GM23338 (cell line): Measurements from ENCODE around the gene CACNA1D. TPM values are rescaled to one million over a fixed set of nuclear protein-coding genes. Genes with fewer than 3 reads are reported as not detected.

Experiments used
- ATAC-seq: fragments of 200-7000 bp; cut with Tn5 transposase; 3 replicates; pipeline ENCODE4 v1.9.1; 2020
- DNase-seq: peaks from one replicate; pipeline ENCODE4 v3.0.0-alpha.2; 2015; ENCODE audit warnings: low spot score
- H2AFZ ChIP-seq: fragments of 200-600 bp; sonication (generic); 2 replicates; pipeline ENCODE4 v1.8.0; 2016; ENCODE audit warnings: antibody characterized with exemption, mild to moderate bottlenecking, moderate library complexity
- H3F3A ChIP-seq: fragments of 200-600 bp; sonication (generic); replicated peaks from 2 replicates; pipeline ENCODE4 v1.8.0; 2017; ENCODE audit warnings: antibody characterized with exemption, mixed run types, low read depth
- H3K27ac ChIP-seq: fragments of 200-600 bp; sonication (generic); 2 replicates; pipeline ENCODE4 v1.6.1; 2016; ENCODE audit warnings: low read depth
- H3K27me3 ChIP-seq: fragments of 200-600 bp; sonication (generic); 2 replicates; pipeline ENCODE4 v1.8.0; 2016; ENCODE audit warnings: mild to moderate bottlenecking, mixed run types, moderate library complexity; ENCODE audit not compliant: insufficient read depth
- H3K36me3 ChIP-seq: fragments of 200-600 bp; sonication (generic); 2 replicates; pipeline ENCODE4 v1.8.0; 2016; ENCODE audit warnings: mild to moderate bottlenecking; ENCODE audit not compliant: insufficient read depth
- H3K4me1 ChIP-seq: fragments of 200-600 bp; sonication (generic); 2 replicates; pipeline ENCODE4 v1.8.0; 2016; ENCODE audit warnings: mild to moderate bottlenecking, moderate library complexity; ENCODE audit not compliant: insufficient read depth
- H3K4me2 ChIP-seq: fragments of 200-600 bp; sonication (generic); 2 replicates; pipeline ENCODE4 v1.7.1; 2017; ENCODE audit warnings: mixed run types
- H3K4me3 ChIP-seq: fragments of 200-600 bp; sonication (generic); 2 replicates; pipeline ENCODE4 v1.6.1; 2016; ENCODE audit warnings: mixed run types
- H3K79me2 ChIP-seq: fragments of 200-600 bp; sonication (generic); replicated peaks from 2 replicates; pipeline ENCODE4 v1.8.0; 2017; ENCODE audit warnings: mild to moderate bottlenecking; ENCODE audit not compliant: insufficient read depth
- H3K9me2 ChIP-seq: fragments of 200-600 bp; sonication (generic); 2 replicates; pipeline ENCODE4 v1.8.0; 2017; ENCODE audit not compliant: insufficient read depth
- H4K20me1 ChIP-seq: fragments of 200-600 bp; sonication (generic); replicated peaks from 2 replicates; pipeline ENCODE4 v1.8.0; 2017; ENCODE audit warnings: mild to moderate bottlenecking; ENCODE audit not compliant: insufficient read depth
- H3K27ac Mint-ChIP-seq: 2 replicates; pipeline ENCODE4 v1.8.0; 2020; ENCODE audit warnings: inconsistent platforms, mild to moderate bottlenecking, moderate library complexity, mixed read lengths
- H3K27me3 Mint-ChIP-seq: 3 replicates; pipeline ENCODE4 v1.8.0; 2022; ENCODE audit warnings: low read depth, mild to moderate bottlenecking, moderate library complexity, mixed read lengths, inconsistent platforms; ENCODE audit not compliant: insufficient read depth, poor library complexity
- H3K36me3 Mint-ChIP-seq: 3 replicates; pipeline ENCODE4 v1.8.0; 2021; ENCODE audit warnings: low read depth, mild to moderate bottlenecking, inconsistent platforms, moderate library complexity, mixed read lengths
- H3K4me1 Mint-ChIP-seq: 3 replicates; pipeline ENCODE4 v1.8.0; 2020; ENCODE audit warnings: mild to moderate bottlenecking, inconsistent platforms, mixed read lengths
- H3K4me3 Mint-ChIP-seq: 3 replicates; pipeline ENCODE4 v1.8.0; 2021; ENCODE audit warnings: moderate library complexity, mild to moderate bottlenecking, inconsistent platforms, mixed read lengths
- H3K9me3 Mint-ChIP-seq: 3 replicates; pipeline ENCODE4 v1.8.0; 2020; ENCODE audit warnings: moderate library complexity, mild to moderate bottlenecking, inconsistent platforms, mixed read lengths
- POLR2AphosphoS5 ChIP-seq: IDR thresholded peaks from 2 replicates; pipeline ENCODE4 v1.6.1; 2016; ENCODE audit warnings: antibody characterized with exemption, low read depth
- ZNF331 ChIP-seq: fragments of 250-450 bp; sonication (Bioruptor Pico); IDR thresholded peaks from 2 replicates; pipeline ENCODE4 v1.5.0; 2020; ENCODE audit warnings: low read depth, mild to moderate bottlenecking, moderate library complexity
- polyA plus RNA-seq: library from polyadenylated mRNA; unstranded; fragments of >200 nt; fragmentation: Nextera tagmentation; extraction: Ambion mirVana; gene quantifications from 2 replicates; pipeline ENCODE4 v1.2.1, GENCODE V29; 2016
- total RNA-seq: library from RNA; depleted of rRNA; stranded (reverse); fragments of >200 nt; shearing (Covaris generic); gene quantifications from 2 replicates; pipeline ENCODE4 v1.2.3, GENCODE V29; 2014
- TF ChIP-seq, protein P1 (sequence below), 2 experiments: fragments of 200-600 bp in 1 of 2; sonication (generic) in 1 of 2; conservative IDR thresholded peaks; 2 replicates each; pipeline versions ENCODE4 v1.5.1 to v1.6.1; 2016 to 2017; ENCODE audit warnings: antibody characterized with exemption in 2 of 2, low read depth in 2 of 2, mild to moderate bottlenecking in 2 of 2, moderate library complexity in 1 of 2
- TF ChIP-seq, protein P2 (sequence below): IDR thresholded peaks from 2 replicates; pipeline ENCODE4 v1.6.1; 2016; ENCODE audit warnings: antibody characterized with exemption
- TF ChIP-seq, protein P3 (sequence below): fragments of 250-450 bp; sonication (Bioruptor Pico); IDR thresholded peaks from 2 replicates; pipeline ENCODE4 v1.5.0; 2020; ENCODE audit warnings: mild to moderate bottlenecking, moderate library complexity

The CACNA1D gene
- total and polyA plus RNA-seq, 2 experiments from 2014 or later, result 1.7 to 1.8 TPM

DNA sequence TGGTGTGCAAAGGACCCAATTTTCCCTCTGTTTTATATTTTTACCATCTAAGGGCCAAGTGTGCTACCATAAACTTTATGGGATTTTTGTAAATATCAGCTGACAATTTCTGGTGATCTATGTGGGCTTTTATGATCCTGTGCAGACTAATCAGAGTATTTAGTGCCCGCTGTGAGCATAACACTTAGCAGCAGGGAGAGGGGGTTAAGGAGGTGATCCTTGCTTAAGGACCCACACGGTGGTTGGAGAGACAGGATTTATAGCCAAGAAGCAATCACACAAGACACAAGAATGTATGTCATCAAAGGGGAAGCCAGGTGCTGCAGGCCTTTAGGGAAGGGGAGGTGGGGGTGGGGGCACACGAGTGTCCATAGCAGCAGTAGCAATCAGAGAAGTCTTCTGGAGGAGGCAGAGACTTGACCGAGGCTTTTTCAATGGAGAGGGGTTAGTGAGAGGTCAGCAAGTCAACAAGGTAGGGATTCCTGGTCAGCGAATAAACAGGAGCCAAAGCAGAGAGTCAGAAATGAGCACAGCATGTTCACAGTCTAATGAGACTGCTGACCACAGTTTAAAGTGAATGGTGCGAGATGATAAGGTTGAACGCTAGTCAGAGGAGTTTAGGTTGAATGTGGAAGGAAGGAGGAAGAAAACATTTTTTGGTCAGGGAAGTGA lies 4.5 kb upstream of the CACNA1D start:
- Mint-ChIP-seq H3K36me3 (no peaks in the 10 kb centered on the region), H3K27ac (no peak overlapping the region), H3K9me3 (no peaks in the 10 kb centered on the region), H3K4me1 (peaks cover 12% of the 10 kb centered on the region; the same call in 2 of the 3 replicates), H3K4me3 (no peak overlapping the region), H3K27me3 (peaks cover 19% of the 10 kb centered on the region)
- Histone ChIP-seq H3K79me2 (no peaks in the 10 kb centered on the region), H3F3A (no peaks in the 10 kb centered on the region), H2AFZ (no peak overlapping the region), H3K36me3 (no peaks in the 10 kb centered on the region), H3K4me1 (peaks cover 10% of the 10 kb centered on the region; the same call in 1 of the 2 replicates), H3K9me2 (peaks cover 6% of the 10 kb centered on the region; the same call in 1 of the 2 replicates), H3K27me3 (peaks cover 35% of the 10 kb centered on the region), H4K20me1 (no peaks in the 10 kb centered on the region), H3K4me3 (no peak overlapping the region), H3K27ac (no peak overlapping the region), H3K4me2 (no peak overlapping the region)
- TF ChIP-seq, protein P1, sequence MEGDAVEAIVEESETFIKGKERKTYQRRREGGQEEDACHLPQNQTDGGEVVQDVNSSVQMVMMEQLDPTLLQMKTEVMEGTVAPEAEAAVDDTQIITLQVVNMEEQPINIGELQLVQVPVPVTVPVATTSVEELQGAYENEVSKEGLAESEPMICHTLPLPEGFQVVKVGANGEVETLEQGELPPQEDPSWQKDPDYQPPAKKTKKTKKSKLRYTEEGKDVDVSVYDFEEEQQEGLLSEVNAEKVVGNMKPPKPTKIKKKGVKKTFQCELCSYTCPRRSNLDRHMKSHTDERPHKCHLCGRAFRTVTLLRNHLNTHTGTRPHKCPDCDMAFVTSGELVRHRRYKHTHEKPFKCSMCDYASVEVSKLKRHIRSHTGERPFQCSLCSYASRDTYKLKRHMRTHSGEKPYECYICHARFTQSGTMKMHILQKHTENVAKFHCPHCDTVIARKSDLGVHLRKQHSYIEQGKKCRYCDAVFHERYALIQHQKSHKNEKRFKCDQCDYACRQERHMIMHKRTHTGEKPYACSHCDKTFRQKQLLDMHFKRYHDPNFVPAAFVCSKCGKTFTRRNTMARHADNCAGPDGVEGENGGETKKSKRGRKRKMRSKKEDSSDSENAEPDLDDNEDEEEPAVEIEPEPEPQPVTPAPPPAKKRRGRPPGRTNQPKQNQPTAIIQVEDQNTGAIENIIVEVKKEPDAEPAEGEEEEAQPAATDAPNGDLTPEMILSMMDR (conservative IDR thresholded peaks at IDR 0.05; ENCODE audit: low read depth in 2 of 2), result no peak
- TF ChIP-seq, protein P2, sequence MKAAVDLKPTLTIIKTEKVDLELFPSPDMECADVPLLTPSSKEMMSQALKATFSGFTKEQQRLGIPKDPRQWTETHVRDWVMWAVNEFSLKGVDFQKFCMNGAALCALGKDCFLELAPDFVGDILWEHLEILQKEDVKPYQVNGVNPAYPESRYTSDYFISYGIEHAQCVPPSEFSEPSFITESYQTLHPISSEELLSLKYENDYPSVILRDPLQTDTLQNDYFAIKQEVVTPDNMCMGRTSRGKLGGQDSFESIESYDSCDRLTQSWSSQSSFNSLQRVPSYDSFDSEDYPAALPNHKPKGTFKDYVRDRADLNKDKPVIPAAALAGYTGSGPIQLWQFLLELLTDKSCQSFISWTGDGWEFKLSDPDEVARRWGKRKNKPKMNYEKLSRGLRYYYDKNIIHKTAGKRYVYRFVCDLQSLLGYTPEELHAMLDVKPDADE, result no peak
- TF ChIP-seq ZNF331 (CRISPR knock-in tag) (no peak), POLR2AphosphoS5 (no peak)
- TF ChIP-seq, protein P3, sequence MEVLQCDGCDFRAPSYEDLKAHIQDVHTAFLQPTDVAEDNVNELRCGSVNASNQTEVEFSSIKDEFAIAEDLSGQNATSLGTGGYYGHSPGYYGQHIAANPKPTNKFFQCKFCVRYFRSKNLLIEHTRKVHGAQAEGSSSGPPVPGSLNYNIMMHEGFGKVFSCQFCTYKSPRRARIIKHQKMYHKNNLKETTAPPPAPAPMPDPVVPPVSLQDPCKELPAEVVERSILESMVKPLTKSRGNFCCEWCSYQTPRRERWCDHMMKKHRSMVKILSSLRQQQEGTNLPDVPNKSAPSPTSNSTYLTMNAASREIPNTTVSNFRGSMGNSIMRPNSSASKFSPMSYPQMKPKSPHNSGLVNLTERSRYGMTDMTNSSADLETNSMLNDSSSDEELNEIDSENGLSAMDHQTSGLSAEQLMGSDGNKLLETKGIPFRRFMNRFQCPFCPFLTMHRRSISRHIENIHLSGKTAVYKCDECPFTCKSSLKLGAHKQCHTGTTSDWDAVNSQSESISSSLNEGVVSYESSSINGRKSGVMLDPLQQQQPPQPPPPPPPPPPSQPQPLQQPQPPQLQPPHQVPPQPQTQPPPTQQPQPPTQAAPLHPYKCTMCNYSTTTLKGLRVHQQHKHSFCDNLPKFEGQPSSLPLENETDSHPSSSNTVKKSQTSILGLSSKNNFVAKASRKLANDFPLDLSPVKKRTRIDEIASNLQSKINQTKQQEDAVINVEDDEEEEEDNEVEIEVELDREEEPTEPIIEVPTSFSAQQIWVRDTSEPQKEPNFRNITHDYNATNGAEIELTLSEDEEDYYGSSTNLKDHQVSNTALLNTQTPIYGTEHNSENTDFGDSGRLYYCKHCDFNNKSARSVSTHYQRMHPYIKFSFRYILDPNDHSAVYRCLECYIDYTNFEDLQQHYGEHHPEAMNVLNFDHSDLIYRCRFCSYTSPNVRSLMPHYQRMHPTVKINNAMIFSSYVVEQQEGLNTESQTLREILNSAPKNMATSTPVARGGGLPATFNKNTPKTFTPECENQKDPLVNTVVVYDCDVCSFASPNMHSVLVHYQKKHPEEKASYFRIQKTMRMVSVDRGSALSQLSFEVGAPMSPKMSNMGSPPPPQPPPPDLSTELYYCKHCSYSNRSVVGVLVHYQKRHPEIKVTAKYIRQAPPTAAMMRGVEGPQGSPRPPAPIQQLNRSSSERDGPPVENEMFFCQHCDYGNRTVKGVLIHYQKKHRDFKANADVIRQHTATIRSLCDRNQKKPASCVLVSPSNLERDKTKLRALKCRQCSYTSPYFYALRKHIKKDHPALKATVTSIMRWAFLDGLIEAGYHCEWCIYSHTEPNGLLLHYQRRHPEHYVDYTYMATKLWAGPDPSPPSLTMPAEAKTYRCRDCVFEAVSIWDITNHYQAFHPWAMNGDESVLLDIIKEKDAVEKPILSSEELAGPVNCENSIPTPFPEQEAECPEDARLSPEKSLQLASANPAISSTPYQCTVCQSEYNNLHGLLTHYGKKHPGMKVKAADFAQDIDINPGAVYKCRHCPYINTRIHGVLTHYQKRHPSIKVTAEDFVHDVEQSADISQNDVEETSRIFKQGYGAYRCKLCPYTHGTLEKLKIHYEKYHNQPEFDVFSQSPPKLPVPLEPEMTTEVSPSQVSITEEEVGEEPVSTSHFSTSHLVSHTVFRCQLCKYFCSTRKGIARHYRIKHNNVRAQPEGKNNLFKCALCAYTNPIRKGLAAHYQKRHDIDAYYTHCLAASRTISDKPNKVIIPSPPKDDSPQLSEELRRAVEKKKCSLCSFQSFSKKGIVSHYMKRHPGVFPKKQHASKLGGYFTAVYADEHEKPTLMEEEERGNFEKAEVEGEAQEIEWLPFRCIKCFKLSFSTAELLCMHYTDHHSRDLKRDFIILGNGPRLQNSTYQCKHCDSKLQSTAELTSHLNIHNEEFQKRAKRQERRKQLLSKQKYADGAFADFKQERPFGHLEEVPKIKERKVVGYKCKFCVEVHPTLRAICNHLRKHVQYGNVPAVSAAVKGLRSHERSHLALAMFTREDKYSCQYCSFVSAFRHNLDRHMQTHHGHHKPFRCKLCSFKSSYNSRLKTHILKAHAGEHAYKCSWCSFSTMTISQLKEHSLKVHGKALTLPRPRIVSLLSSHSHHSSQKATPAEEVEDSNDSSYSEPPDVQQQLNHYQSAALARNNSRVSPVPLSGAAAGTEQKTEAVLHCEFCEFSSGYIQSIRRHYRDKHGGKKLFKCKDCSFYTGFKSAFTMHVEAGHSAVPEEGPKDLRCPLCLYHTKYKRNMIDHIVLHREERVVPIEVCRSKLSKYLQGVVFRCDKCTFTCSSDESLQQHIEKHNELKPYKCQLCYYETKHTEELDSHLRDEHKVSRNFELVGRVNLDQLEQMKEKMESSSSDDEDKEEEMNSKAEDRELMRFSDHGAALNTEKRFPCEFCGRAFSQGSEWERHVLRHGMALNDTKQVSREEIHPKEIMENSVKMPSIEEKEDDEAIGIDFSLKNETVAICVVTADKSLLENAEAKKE (CRISPR knock-in tag), result no peak
- DNase-seq, result no peak
- ATAC-seq, result no peak
